HepG2 (cell line): ENCODE results near the gene CHCHD6. TPM values are rescaled to one million over a fixed set of nuclear protein-coding genes. Genes with fewer than 3 reads are reported as not detected.

Experiments
- BRF2 ChIP-seq: sonication (generic); formaldehyde crosslinking; IDR thresholded peaks from 2 replicates; pipeline ENCODE4 v1.8.1; 2022; ENCODE audit warnings: mild to moderate bottlenecking, missing genetic modification reagents
- HMGXB4 ChIP-seq, 2 experiments: sonication (generic) in 1 of 2; formaldehyde crosslinking in 1 of 2; IDR thresholded peaks; 2 replicates each; pipeline versions ENCODE4 v1.4.0 to v1.6.1; 2018 to 2020; ENCODE audit warnings: missing genetic modification reagents in 2 of 2, borderline replicate concordance in 1 of 2, low read depth in 1 of 2, mild to moderate bottlenecking in 1 of 2, missing biosample characterization in 1 of 2
- KAT2B ChIP-seq: fragments of 150-350 bp; IDR thresholded peaks from 2 replicates; pipeline ENCODE4 v1.6.1; 2014; ENCODE audit warnings: low read depth, low read length, borderline replicate concordance
- KDM5B ChIP-seq: sonication (generic); formaldehyde crosslinking; IDR thresholded peaks from 2 replicates; pipeline ENCODE4 v1.4.0; 2020; ENCODE audit warnings: missing genetic modification reagents, mild to moderate bottlenecking, borderline replicate concordance
- MAZ ChIP-seq, 2 experiments: sonication (generic) in 1 of 2; formaldehyde crosslinking in 1 of 2; IDR thresholded peaks; 2 replicates each; pipeline versions ENCODE4 v1.5.0 to v1.6.1; 2012 to 2020; ENCODE audit warnings: low read depth in 2 of 2, mild to moderate bottlenecking in 2 of 2, borderline replicate concordance in 1 of 2, improper control_type of control experiment in 1 of 2, low read length in 1 of 2, missing genetic modification reagents in 1 of 2, moderate library complexity in 1 of 2
- MBD4 ChIP-seq: IDR thresholded peaks from 2 replicates; pipeline ENCODE4 v1.6.1; 2012; ENCODE audit warnings: low read length, inconsistent platforms, borderline replicate concordance
- PCBP1 ChIP-seq: fragments of 200-400 bp; formaldehyde crosslinking; IDR thresholded peaks from 2 replicates; pipeline ENCODE4 v1.6.1; 2017; ENCODE audit warnings: mild to moderate bottlenecking, low read depth, low read length, borderline replicate concordance
- RARG ChIP-seq: sonication (generic); formaldehyde crosslinking; IDR thresholded peaks from 2 replicates; pipeline ENCODE4 v1.4.0; 2020; ENCODE audit warnings: low read depth, mild to moderate bottlenecking, missing genetic modification reagents
- ZFP36 ChIP-seq: fragments of 150-350 bp; IDR thresholded peaks from 2 replicates; pipeline ENCODE4 v1.6.1; 2018; ENCODE audit warnings: borderline replicate concordance, low read length, low read depth; ENCODE audit not compliant: partially characterized antibody
- ZFY ChIP-seq: sonication (generic); formaldehyde crosslinking; IDR thresholded peaks from 2 replicates; pipeline ENCODE4 v1.4.0; 2020; ENCODE audit warnings: missing genetic modification reagents
- ZNF10 ChIP-seq: sonication (generic); formaldehyde crosslinking; IDR thresholded peaks from 2 replicates; pipeline ENCODE4 v1.4.0; 2020; ENCODE audit warnings: mild to moderate bottlenecking, low read depth, missing genetic modification reagents, borderline replicate concordance
- ZNF407 ChIP-seq: sonication (generic); formaldehyde crosslinking; IDR thresholded peaks from one replicate; pipeline ENCODE4 v1.5.1; 2020; ENCODE audit warnings: mild to moderate bottlenecking, missing genetic modification reagents; ENCODE audit errors: not compliant biosample characterization
- ZNF652 ChIP-seq: IDR thresholded peaks from 2 replicates; pipeline ENCODE4 v1.6.1; 2016; ENCODE audit warnings: low read depth, borderline replicate concordance
- ZNF768 ChIP-seq: sonication (generic); formaldehyde crosslinking; IDR thresholded peaks from 2 replicates; pipeline ENCODE4 v1.4.0; 2020; ENCODE audit warnings: missing genetic modification reagents
- polyA plus RNA-seq, 8 experiments: library from polyadenylated mRNA; depleted of rRNA in 3 of 8; stranded (reverse) in 7 of 8; unstranded in 1 of 8; fragments of >200 nt; fragmentation: Illumina TruSeq in 4 of 8; extraction: Trizol in 4 of 8; gene quantifications; 2 replicates each; pipeline versions ENCODE4 v1.2.1 to v1.2.3, GENCODE V29; 2011 to 2016; ENCODE audit warnings: low read depth in 4 of 8, missing spikeins in 1 of 8, mixed read lengths in 1 of 8; ENCODE audit not compliant: insufficient read depth in 1 of 8
- total RNA-seq, 5 experiments: library from RNA; depleted of rRNA; stranded (reverse); fragments of >200 nt; fragmentation: Illumina TruSeq; extraction: Trizol; gene quantifications; 2 replicates each; pipeline ENCODE4 v1.2.3, GENCODE V29; 2016; ENCODE audit warnings: low read depth in 1 of 5

CHCHD6 gene
- total and polyA plus RNA-seq, 2 of the 13 experiments (the other 11 are each of a cell fraction or from before 2014, with no cell fraction given), result 20.3 to 20.8 TPM

- no peak for TF ChIP-seq KDM5B
- no peak for TF ChIP-seq ZFP36
- TF ChIP-seq HMGXB4 (CRISPR knock-in tag; IDR thresholded peaks at IDR 0.05; ENCODE audit: borderline replicate concordance in 1 of 2, low read depth in 1 of 2), result peak in 1 of 2 experiments; percentile 48; a peak in 3 of 4 replicates
- peak; percentile 61 for TF ChIP-seq ZNF407 (CRISPR knock-in tag)
- TF ChIP-seq ZNF10 (CRISPR knock-in tag), result no peak
- no peak for TF ChIP-seq KAT2B
- peak; percentile 65; the same call in 1 of the 2 replicates for TF ChIP-seq PCBP1
- no peak for TF ChIP-seq ZNF652
- no peak for TF ChIP-seq MBD4
- no peak for TF ChIP-seq RARG (CRISPR knock-in tag)
- TF ChIP-seq ZFY, result peak; percentile 73
- no peak for TF ChIP-seq MAZ (IDR thresholded peaks at IDR 0.05; ENCODE audit: borderline replicate concordance, low read depth, low read length)
- no peak for TF ChIP-seq MAZ (CRISPR knock-in tag; IDR thresholded peaks at IDR 0.05; ENCODE audit: low read depth)
- TF ChIP-seq BRF2 (CRISPR knock-in tag), result no peak
- TF ChIP-seq ZNF768 (CRISPR knock-in tag), result 0 out of 2 replicates have a peak, but pooled peaks have one; percentile 24
Measured at GRCh38 chr3:126983653-126984390, 279.8 kb downstream of the CHCHD6 start (continued).
